GM19099 (cell line): ENCODE measurements around the gene CST9.

Experiments used
- POLR2A ChIP-seq: IDR thresholded peaks from 3 replicates; pipeline ENCODE4 v1.6.1; 2011; ENCODE audit warnings: low read depth; ENCODE audit not compliant: insufficient read length; ENCODE audit errors: extremely low read depth

CST9 gene, protein sequence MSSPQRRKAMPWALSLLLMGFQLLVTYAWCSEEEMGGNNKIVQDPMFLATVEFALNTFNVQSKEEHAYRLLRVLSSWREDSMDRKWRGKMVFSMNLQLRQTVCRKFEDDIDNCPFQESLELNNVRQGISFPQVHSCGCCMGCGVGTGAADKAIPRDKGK

DNA sequence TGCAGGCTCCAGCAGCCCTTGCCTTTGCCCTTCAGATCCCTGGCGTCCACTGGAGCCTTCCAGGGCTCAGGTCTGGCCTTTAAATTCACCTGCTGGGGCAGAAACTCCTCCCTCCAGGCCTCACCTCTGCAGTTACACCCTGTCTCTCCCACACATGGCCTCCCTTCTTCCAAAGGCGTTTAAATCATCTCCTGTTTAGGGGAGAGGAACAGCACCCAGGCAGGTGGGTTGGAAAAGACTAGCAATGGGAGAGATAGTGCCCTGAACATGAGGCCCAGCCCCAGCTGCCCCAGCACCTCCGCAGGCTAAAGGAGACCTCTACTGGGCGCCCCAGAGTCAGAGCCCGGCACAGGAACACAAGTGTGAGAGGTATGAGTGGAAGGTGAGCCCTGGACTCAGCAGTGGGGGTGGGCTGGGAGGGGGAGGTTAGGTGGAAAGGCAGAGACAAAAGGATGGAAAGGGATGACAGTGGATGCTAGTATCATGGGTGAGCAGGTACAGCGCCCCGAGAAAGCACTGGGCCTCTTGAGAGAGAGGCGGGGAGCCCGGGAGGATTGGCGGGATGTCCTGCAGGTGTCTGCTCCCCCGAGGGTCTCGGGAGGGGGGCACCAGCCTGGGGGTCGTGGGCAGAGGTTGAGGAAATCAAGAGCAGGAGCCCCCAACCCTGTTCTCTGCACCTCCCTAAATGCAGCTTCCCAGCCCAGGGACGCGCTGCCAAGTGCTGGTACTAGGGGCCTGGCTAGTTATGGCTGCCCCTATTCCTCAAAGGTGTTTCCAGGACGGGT, at the start of gene CST9:
CST9 (minus strand) TSS at position 51 of the 785 bp plus-strand sequence. CDS start 53 bp downstream, outside the sequence.
- no peak for TF ChIP-seq POLR2A

DNA sequence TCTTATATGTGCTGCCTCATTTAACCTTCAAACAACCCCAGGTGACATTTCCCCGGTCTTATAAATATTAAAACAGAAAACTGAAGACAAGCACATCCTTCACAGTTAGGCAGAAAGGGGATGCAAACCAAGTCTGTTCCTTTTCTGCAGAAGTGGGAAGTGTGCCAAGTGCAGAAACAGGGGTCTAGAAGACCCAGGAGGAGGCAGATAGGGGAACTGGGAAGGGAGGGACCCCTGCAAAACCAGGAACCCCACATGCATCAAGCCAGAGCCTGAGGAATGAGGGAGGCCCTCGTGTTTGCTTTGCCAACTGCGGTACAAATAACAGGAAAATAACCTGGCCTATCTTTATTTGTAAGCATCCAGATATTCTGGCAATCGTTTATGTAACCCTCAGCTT, 49.0 kb upstream of the CST9 start:
- no peak for TF ChIP-seq POLR2A

DNA sequence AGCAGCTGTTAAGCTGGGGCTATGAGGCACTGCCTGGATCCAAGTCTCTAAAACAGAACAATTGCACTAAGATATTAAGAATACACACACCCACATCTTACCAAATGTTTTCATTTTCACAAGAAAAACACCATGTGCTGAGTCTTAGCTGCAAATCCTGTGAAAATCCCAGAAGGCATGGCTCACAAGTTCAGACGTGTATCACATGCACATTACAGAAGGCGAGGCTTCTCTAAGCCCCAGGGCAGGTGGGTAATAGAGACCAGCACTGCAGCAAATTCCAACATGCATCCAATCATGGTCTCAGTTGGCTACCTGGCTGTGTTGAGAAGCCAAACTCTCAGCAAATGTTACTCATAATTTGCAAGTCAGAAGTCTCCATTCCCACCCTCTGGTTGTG, 48.3 kb upstream of the CST9 start:
- no peak for TF ChIP-seq POLR2A

DNA sequence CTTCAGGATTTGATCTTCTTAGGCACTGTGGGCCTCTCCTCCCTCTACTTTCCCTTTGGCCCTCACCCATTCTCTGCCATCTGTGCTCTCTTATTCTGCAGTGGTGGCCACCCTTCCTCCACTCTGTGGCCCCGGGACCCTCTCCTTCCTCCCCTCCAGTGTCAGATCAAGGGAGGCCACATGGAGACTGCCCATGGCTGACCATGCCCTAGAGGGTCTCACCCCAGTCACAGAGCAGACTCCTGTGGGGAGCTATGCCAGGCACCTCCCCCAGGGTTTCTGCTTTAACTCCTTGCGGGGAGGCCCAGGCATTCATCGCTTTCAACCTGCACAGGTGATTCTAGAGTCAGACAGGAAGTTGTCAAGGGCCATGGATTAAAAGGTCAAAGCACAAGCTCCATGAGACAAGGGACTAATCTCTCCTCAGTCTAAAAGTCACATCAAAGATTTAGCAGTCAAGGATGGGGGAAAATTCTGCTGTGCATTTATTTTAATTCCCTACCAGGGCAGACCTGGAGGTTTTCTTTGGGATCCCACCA, 47.8 kb upstream of the CST9 start:
- no peak for TF ChIP-seq POLR2A

DNA sequence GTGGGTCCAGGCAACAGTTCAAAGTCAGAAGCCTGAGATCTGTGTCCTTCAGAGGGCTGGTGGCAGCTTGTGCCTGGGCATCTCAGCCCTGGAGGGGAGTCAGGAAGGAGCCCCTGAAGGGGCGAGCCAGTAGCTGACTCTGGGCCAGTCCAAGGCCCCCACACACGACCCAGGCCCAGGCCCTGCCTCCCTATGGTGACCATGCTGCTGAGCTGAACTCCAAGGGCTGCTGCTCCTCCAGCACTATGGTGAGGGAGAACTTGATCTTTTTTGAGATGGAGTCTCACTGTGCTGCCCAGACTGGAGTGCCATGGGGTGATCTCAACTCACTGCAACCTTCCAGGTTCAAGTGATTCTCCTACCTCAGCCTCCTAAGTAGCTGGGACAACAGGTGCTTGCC, 47.2 kb upstream of the CST9 start:
- no peak for TF ChIP-seq POLR2A

DNA sequence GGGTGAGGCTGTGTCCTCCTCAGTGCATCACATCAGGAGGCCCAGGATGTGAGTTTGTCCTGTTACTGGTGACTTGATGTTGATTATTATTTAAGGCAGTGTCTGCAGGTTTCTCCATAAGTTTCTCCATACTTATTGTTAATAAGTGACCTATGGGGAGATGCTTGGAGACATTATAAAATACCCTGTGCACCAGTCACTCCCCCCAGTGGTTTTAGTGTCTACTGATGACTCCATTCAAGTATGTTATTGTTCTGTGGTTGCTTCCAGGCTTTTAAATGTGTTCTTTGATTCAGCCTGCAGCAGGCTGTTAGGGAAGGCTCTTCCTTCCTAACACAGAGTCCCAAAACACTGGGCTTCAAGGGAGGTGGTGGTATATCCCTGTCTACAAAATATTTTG, 46.7 kb upstream of the CST9 start:
- TF ChIP-seq POLR2A = no peak

DNA sequence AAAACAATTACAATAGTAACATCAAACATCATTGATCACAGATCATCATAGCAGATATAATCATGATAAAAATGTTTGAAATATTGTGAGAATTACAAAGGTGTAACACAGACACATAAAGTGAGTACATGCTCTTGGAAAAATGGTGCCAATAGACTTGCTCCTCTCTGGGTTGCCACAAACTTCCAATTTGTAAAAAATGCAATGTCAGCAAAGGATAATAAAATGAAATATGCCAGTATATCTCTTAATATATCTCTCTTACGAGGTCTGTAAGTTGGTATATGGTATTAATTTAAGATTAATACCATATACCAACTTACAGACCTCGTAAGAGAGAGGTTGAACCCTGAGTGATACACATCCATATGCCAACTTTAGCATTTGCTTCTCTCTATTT, 45.4 kb upstream of the CST9 start:
- no peak for TF ChIP-seq POLR2A

DNA sequence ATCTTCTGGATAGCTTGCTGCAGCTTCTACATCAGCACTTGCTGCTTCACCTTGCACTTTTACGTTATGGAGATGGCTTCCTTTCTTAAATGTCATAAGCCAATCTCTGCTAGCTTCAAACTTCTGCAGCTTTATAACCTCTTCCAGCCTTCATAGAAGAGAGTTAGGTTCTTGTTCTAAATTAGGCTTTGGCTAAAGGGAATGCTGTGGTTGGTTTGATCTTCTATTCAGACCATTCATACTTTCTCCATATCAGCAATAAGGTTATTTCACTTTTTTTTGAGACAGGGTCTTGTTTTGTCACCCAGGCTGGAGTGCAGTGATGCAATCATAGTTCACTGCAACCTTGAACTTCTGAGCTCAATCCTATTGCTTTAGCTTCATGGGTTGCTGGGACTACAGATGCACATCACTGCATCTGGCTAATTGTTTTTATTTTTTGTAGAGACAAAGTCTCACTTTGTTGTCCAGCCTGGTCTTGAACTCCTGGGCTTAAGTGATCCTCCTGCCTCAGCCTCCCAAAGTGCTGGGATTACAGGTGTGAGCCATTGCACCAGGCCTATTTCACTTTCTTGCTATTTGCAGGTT, 44.2 kb upstream of the CST9 start:
- no peak for TF ChIP-seq POLR2A

DNA sequence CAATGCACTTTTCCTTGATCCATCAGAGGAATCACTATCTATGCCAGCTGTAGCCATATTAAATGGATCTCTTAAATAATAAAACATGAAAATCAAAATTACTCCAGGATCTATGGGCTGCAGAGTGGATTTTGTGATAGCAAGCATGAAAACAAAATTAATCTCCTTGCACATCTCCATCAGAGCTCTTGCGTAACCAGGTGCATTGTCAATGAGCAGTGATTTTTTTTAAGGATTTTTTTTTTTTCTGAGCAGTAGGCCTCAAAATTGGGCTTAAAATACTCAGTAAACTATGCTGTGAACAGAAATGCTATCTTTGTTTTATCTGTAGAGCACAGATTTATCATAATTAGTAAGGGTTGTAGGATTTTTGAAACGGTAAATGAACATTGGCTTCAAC, 43.5 kb upstream of the CST9 start:
- no peak for TF ChIP-seq POLR2A

DNA sequence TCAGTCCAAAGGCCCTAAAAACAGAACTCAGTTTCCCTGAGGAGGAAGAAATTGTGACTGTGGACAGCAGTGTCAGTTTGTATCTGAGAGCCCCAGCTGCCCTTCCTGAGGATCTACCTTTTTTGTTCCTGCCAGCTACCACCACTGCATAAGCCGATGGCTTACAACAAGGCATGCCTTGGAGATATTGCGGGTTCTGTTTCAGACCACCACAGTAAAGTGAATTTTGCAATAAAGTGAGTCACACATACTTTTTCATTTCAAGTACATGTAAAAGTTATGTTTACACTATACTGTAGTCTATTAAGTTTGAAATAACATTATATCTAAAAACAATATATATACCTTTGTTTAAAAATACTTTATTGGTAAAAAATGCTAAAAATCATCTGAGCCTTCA, 41.6 kb upstream of the CST9 start:
- no peak for TF ChIP-seq POLR2A

DNA sequence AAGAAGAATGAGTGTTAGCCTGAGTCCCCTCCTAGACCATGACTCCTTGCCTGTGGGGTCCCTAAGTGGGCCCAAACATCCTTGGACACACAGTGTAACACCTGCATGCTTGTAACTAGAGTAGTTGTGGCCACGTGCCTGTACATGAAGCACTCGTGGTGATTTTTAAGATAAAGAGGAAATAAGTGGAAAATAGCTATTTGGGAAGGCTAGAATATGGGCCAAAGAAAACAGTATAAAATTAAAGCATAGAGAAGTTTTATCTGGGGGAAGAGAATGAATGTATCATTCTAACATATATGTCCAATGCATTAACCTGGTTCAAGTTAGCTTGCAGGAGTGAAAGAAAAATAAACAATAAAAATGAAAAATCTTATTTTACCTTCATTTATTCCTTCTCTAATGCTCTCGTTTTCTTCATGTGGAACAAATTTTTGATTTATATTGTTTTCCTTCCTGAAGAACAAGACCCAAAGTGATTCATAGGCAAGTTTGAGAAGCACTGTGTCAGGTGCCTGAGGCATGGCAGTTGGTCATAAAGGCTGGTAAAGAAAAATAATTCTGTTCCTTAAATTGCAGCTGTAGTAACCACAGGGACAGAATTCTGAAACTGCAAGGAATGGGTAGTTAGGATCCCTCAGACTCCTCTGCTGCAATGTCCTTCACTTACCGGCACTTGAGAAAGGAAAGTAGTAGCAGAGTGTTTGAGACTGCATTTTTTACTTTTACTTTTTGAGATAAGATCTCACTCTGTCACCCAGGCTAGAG, 40.6 kb upstream of the CST9 start:
- TF ChIP-seq POLR2A = no peak

DNA sequence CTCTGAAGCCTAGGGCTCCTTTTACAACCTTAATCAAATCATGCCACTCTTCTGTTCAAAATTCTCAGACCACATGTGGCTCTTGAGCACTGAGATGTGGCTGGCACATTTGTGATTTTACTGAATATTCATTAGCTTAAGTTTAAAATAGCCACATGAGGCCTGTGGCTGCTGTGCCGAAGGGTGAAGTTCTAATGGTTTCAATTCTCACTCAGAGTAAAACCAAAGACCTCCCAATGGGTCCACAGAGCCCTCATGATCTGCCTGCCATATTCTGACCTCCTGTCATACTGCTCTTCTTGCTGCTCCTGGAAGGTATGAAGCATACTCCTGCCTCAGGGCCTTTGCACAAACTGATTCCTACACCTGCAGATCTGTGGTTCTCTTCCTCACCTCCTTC, 39.9 kb upstream of the CST9 start:
- no peak for TF ChIP-seq POLR2A

DNA sequence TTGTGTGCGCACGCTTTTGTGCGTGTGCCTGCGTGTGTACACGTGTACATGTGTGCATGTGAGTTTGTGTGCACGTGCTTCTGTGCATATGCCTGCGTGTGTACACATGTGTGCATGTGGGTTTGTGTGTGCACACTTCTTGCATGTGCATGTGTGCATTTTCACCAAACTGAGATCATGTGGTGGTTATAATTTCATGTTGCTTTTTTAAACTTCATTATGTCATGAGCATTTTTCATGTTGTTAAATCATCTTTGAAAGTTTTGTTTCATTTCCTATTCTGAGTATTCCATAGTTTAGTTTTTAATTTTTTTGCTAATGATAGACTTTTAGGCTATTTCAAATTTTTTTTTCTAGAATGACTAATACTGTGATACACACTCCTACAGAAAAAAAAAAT, 38.4 kb upstream of the CST9 start:
- no peak for TF ChIP-seq POLR2A

DNA sequence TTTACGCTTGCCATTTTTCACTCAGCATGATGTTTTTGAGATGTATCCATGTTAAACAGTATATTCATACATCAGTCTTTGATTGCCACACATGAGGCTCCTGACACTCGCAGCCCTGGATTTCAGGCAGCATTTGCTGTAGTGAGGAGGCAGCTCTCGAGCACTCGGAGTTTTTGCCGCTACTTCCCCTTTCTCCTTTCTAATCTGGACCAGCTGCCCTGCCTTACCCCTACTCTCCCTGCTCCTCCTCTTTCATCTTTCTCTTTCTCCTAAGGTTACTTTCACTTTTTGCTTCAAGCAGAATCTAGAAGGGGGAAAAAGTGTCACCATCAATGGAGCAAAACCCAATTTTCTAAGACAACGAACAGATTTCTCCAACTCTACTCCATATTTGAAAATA, 37.9 kb upstream of the CST9 start:
- TF ChIP-seq POLR2A = no peak
